Epithelial cell of prostate (primary cell): Measurements from ENCODE around the gene TADA2B.
A peak's percentile ranks its signal among the peaks of the same experiment; 100 is the strongest.

Source experiments
- DNase-seq: peaks from one replicate; pipeline ENCODE4 v3.0.0-alpha.2; 2011; ENCODE audit warnings: low read depth, low spot score
- H3K27ac ChIP-seq: fragments of 450-650 bp; 2 replicates; pipeline ENCODE4 v1.5.1; 2017; ENCODE audit warnings: mild to moderate bottlenecking

TADA2B gene, protein sequence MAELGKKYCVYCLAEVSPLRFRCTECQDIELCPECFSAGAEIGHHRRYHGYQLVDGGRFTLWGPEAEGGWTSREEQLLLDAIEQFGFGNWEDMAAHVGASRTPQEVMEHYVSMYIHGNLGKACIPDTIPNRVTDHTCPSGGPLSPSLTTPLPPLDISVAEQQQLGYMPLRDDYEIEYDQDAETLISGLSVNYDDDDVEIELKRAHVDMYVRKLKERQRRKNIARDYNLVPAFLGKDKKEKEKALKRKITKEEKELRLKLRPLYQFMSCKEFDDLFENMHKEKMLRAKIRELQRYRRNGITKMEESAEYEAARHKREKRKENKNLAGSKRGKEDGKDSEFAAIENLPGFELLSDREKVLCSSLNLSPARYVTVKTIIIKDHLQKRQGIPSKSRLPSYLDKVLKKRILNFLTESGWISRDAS

DNA sequence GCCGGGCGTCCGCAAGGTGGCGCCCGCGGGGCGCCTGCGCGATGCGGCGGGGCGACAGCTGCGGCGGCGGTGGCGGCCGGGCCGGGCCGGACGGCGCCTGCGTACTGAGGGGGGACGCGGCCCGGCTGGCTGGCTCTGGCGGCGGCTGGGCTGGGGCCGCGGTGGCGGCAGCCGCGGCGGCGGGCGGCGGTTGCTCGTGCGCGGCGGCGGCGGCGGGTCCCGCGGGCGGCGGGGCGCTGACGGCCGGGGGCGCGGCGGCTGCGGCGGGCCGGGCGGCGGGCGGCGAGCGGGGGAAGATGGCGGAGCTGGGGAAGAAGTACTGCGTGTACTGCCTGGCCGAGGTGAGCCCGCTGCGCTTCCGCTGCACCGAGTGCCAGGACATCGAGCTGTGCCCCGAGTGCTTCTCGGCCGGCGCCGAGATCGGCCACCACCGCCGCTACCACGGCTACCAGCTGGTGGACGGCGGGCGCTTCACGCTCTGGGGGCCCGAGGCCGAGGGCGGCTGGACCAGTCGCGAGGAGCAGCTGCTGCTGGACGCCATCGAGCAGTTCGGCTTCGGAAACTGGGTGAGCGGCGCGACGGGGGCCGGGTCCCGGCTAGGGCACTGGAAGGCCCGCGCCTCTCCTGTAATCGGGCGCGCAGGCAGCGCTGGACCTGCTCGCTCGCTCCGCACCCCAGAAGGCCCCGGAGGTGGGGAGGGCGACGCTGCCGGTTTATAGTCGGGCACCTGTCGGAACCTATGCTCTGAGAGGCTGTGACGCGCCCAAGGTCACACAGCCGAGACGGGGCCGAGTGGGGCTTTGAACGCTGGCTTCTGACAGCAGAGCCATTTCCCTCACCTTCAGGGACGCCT, at the start of gene TADA2B:
Gene TADA2B (plus strand): TSS at position 89 of the 853 bp plus-strand sequence. CDS start 208 bp downstream, at position 297.
- DNase-seq: no peak
- H3K27ac ChIP-seq: peak within 1 kb of the TSS; percentile 60

DNA sequence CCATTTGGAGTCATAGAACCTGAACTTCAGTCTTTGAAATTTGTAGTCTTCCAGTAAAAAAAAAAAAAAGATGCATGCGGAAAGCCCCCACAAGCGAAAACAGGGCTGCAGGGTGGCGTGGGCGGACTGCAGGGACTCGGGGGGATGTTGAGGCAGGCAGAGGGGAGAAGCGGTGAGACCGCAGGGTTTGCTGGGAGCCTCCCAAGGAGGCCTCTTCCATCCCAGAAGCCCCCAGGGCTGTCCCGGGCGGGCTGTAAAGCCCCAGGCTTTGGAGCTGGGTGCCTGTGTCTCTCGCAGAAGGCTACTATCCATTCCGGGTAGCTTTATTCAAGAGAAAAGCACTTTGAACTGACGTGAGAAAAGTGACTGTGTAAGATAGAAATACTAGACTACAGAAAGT, 46.7 kb upstream of the TADA2B start:
- peak overlapping the region; percentile 100 for H3K27ac ChIP-seq
- no peak for DNase-seq

DNA sequence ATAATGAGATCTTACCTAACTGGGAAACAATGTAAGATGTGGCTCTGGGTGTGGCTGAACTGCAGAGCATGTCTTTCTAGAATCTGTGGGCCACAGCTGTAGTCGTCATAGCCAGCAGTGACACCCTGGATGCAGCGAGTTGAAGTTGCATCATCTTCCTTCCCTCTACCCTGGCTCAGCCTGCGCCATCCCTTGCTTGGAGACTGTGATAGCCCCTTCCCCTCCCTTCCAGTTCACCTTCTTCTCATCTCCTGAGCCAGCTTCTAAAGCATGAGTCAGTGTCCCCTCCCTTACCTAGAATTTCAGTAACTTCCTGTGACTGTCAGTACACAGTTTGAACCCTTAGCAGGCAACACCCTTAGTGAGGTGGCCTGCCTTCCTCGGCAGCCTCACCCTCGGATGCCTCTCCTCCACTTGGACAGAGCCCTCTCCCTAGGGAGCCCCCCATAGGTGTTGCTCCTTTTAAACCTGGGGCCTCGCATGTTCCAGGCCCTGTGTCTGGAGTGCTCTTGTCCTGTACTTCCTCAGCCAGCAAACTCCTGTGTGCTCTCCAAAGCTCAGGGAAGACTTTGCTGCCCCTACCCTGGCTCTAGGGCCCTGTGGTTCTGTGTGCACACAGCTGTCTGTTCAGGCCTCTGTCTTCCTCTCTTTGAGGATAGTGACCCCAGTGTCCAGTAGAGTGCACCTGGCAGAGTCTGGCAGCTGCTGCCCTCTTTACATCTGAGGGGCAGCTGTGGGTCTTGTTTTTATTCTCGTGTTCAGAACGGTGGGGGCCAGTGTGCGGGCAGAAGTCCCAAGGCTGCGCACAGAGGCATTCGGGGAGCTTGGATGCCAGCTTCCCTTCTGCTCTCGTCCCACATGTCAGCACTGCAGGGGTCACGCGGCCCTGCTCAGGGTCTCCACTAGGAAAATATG, 43.7 kb upstream of the TADA2B start:
- peak; percentile 84 for DNase-seq
- H3K27ac ChIP-seq: peak overlapping the region; percentile 100

DNA sequence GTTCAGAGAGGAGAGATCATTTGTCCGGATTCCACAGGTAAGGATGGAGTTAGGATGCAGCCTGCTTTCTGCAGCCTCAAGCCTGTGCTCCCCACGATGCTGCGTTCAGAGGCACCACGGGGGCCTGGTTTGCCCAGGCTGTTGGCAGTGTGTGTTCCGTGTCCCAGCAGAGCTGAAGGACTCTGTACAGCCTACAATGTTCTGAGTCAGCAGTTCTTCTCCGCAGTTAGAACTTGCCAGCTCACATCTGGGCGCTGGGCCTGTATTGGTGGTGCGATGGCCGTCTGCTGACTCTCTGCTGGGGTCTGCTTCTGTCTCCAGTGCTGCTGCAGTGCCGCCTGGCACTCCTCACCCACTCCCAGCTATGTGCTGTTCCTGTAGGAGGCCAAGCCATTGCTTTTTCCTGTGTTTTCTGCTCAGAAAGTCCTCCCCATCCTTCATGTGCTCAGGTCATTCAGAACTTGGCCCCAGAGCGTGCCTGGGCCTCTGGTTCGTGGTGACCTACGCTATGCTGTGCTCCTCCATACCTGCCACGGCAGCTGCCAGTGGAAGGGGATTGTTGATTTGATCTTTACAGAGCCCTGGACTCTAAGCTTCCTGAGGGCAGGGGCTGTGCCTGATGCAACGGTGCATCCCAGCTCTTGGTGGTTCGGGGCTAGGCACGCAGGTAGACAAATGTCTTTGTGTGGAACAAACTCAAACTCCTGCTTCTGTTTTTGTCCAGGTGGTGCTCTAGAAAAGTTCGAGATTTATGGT, 42.6 kb upstream of the TADA2B start:
- no peak for DNase-seq
- H3K27ac ChIP-seq: peak overlapping the region; percentile 100

DNA sequence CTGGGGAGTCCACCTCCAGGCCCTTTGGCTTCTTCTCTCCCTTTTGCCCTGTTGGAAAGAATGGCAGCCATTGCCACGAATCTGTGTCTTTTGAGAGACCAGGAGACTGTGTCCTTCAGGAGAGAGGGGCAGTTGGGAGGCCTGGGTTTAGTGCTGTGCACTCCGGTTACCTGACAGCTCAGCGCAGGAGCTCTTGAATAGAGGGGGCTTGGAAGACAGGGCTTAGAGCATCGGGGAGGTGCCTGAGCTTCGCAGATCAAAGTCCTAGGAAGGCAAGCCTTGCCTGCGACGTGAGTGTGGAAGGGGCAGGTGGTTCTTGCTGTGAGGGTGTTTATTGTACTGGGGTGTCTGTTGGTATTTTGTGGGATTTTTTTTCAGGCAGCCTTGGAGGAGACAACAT, 41.9 kb upstream of the TADA2B start:
- no peak for DNase-seq
- H3K27ac ChIP-seq: peak overlapping the region; percentile 100

DNA sequence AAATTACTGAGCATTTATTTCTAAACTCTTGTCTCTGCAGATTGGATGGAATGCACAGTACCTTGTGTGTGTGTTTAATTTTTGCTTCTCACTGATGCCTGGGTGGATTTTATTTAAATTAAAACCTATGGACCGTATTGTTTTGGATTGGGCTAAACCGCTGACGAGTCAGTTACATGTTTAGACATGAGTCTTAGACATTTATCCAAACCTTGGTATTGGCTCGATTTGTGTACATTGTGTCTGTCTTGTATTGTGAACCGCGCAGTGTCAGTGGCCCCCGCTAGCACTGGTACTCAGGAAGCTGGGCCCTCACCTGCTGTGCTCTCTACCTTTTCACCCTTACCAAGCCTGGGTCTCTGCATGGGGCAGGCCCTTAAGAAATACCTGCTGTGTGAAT, 40.8 kb upstream of the TADA2B start:
- H3K27ac ChIP-seq: peak overlapping the region; percentile 100
- no peak for DNase-seq

DNA sequence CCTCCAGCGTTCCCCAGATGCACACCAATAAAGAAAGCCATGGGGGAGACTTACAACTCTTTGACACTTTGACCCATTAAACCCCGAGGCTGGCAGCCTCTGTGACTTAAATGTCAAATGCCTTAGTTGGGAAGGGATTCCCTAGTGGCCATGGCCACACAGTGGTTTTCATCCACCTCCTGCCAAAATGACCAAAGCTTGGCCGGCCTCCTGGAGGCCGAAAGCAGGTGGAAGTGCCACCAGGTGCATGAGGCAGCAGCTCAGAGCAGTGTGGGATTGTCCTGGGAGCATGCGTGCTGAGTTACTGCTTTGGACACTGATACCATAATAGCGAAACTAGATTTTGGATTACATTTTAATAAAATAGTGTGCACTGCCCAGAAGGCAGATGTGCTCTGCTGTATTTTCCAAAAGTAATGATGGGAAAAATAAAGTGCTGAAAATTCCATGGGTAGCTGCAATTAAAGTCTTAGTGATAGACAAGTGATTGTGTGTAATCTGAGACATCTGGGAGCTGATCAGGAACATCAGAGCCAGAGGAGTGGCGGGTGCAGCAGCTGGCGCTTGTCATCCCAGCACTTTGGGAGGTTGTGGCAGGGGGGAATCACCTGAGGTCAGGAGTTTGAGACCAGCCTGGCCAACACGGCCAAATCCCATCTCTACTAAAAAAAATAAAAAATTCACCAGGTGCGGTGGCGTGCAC, 39.8 kb upstream of the TADA2B start:
- no peak for DNase-seq
- peak overlapping the region; percentile 100 for H3K27ac ChIP-seq

DNA sequence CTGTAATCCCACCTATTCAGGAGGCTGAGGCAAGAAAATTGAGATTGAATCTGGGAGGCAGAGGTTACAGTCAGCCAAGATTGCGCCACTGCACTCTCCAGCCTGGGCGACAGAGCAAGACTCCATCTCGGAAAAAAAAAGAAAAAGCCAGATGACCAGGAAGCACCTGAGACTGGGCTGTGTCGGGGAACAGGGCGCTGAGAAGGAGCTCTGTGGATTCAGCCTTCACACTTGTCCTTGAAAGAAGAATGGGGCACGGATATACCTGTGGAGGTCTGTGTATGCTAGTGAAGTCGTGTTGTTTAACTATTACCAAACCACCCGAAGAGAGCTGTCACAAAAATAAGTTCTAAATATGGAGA, 39.3 kb upstream of the TADA2B start:
- no peak for DNase-seq
- H3K27ac ChIP-seq: peak overlapping the region; percentile 100

DNA sequence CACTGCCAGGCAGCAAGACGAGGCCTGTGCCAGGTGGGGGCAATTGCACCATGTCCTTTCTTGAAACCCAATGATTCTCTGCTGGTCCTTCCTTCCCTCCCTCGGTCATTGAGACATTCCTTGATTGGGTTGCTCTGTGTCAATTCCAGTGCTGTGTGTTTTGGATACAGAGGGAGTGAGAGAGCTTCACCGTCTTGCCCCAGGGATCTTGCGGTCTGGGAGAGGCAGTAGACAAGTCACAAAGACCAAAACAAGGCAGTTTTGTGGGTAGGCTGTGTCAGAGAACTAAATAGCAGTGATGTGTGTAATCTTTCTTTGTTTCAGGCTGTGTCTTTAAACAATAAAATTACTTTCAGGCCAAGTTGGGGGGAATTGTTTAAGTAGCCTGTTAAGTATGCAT, 38.8 kb upstream of the TADA2B start:
- peak; percentile 75 for DNase-seq
- peak overlapping the region; percentile 100 for H3K27ac ChIP-seq

DNA sequence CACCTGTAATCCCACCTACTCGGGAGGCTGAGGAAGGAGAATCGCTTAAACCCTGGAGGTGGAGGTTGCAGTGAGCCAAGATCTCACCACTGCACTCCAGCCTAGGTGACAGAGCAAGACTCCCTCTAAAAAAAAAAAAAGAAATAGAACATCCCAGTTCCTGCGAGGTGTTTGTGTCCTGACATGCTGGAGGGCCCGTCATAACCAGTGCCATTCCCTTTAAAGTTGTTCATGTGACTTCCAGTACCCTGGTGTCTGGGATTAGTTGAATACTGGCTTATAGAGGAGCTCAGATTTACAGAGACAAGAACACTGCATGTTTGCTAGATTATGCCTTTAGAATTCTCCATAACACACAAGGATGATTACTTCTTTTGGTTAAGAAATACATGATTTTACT, 37.6 kb upstream of the TADA2B start:
- no peak for DNase-seq
- H3K27ac ChIP-seq: peak overlapping the region; percentile 100

DNA sequence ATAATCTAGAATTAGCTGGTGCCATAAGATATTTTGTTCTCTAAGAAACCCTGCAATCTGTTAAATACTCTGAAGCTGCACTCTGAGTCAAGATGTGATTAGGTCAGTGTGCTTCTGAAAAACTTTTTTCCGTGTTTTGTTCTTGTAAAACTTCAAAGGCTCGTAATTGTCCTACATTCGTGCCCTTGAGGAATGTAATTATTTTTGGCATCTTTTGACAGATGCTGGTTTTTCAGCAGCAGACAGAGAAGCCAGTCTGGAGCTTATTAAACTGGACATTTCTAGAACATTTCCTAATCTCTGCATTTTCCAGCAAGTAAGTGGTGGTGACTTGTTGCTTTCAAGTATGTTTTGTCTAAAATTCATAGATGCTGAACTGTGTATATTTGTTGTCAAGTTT, 36.8 kb upstream of the TADA2B start:
- H3K27ac ChIP-seq: no peak overlapping the region
- DNase-seq: no peak

DNA sequence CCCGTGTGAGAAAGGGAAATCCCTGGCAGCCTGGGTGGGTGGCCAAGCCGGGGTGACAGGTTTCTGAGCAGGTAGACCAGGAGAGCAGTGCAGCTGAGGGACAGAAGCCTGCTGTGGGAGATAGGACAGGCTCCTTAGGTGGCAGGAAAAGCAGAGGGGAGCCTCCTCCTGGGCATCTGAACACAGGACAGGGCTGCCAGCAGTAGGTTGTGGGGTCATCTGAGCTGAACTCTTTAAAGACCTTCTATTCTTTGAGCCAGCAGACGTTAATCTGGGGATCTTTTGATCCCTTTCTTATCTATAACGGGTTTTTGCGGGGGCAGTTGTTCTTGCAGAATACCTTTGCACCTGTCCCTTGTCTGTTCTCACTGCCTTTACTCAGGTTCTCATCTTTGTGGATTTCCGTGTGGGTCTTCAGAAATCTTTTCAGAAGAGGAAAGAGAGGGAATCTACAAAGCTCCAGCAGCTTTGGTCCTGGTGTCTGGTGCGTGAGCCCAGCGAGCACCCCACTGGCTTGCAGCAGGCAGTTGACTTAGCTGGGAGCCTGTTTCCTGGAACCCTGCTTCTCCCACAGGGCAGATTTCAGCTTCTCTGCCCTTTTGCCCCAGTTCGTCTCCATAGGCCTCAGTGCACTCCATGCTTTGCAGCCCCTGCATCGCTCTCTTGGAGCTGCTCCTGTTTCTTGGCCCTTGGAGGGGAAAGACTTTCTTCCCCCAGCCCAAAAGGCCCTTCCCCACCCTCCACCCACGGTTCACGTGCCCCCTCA, 35.8 kb upstream of the TADA2B start:
- DNase-seq: no peak
- H3K27ac ChIP-seq: no peak overlapping the region

DNA sequence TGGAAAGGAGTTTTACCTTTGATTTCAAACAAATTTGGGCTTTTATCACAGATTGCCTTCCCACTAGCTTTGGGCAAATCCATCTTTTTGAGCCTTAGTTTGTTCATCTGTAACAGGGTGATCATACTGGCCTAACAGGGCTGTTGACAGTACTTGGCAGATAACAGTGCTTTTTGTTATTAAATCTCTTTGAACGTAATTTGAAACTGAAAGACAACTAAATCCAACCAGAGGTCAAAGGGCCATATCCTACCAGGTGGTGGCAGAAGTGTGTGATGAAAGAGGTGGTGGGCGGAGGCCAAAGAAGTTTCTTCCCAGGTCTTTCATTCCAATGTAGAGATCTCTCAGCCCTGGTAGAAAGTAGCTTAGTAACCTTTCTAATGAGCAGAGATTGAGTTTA, 35.2 kb upstream of the TADA2B start:
- no peak overlapping the region for H3K27ac ChIP-seq
- no peak for DNase-seq

DNA sequence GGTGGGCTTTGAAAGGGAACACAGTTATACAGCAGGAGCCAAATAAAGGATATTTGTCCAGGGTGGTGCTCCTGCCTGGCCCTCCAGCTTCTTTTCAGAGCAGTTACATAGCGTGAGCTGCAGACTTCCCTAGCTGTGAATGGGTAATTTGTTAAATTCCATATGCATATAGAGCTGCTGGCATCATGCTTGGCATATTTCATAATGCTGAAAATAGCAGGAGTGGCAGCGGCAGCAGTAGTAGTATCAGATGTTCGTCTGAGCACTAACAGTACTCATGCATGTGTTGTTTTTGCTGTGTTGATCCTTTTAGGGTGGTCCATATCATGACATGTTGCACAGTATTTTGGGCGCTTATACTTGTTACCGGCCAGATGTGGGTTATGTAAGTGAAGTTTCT, 33.6 kb upstream of the TADA2B start:
- no peak overlapping the region for H3K27ac ChIP-seq
- no peak for DNase-seq

DNA sequence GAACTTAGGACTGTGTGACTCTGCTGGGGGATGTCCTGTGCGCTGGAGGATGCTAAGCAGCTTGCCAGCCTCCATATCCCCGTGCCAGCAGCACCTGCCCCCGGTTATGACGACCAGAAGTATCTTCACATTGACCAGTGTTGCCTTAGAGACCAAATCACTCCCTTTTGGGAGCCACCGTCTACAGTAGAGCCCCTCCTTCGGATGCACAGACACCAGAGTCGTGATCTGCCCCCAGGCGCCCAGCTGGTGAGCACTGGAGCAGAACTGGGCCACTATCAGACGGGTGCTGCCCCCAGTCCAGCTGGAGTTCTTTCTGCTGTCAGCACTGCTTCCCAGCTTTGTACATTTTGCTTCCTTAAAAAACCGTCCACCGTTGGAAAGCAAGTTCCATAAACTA, 30.0 kb upstream of the TADA2B start:
- no peak for DNase-seq
- H3K27ac ChIP-seq: no peak overlapping the region

DNA sequence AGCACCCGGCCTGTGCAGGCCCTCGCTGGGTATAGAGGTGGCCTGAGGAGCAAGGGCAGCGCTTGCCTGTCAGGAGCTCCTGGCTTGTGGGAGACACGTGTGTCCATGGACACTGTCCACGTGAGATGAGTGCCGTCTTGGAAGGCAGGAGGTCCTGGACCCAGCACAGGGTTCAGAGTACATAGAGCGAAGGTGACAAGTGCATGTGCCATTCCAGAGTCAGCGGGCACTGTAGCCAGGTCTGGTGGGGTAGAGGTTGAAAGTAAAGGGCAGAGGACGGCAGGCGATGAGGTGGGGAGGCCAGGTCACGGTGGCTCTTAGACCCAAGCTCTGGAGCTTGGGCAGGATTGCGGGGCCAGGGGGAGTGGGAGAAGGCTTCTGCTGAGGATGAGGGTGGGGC, 28.4 kb upstream of the TADA2B start:
- H3K27ac ChIP-seq: no peak overlapping the region
- no peak for DNase-seq

DNA sequence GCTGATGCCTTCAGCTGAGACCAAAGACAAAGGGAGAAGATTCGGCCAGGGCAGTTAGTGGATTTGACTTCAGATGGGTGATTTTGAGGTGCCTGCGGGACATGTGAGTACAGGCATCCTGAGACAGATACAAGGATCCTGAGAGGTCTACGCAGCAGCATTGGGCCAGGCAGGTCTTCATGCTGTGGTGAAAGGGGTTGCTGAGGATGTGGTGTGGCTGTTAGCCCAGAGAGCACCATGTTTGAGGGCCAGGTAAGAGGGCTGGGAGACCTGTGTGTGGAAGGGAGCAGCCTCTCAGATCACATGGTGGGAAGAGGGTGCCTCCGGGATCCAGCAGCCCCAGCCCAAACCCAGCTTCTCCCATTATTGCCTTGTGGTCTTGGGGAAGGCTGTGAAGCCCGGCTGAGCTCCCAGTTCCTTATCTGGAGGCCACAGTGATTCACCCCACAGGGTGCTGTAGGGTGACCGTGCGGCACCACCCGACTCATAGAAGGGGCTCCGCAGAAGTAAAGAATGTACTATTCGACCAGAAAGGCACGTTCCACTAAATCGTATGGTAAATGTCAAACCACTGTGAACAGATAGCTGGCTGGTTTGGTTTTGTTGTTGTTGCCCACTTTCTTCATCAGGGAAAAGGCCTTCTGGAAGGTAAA, 27.7 kb upstream of the TADA2B start:
- no peak overlapping the region for H3K27ac ChIP-seq
- DNase-seq: no peak

DNA sequence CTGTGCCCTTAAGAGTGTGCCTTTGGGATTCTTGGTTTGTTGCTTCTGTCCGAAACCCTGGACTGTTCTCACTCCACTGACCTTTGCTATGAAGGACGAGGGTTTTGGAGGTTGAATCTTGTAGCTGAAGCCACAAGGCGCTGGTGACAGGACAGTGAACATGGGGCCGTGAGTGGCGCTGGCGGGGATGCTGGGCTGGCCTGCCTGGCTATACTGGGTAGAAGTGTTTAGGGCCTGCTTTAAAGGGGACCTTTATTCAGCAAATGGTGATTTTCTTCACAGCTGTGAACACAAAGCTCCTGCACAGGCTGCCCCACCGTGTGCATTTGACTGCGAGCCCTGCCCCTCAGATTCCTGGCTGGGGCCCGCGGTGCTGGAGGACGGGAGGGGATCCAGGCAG, 27.1 kb upstream of the TADA2B start:
- no peak for DNase-seq
- no peak overlapping the region for H3K27ac ChIP-seq
